Stimulated activated CD8-positive, alpha-beta memory T cell treated with anti-CD3 and anti-CD28 coated beads, Interleukin-15, amount 100 ng/mL, for 1 hour (primary cell): ENCODE data around the gene MARK3.
"Not testable (repeated sequence)": the region's sequence is repeated elsewhere in the genome, so short reads cannot be mapped to it uniquely, and the experiment has no call there.

Experiments used
- DNase-seq: peaks from one replicate; pipeline ENCODE4 v3.0.0-alpha.2; 2020; ENCODE audit warnings: low read depth

The MARK3 gene

GRCh38 chr14:103489621-103490020, 104.4 kb downstream of the MARK3 start:
- DNase-seq: no peak

GRCh38 chr14:103491691-103492090, 106.5 kb downstream of the MARK3 start:
- no peak for DNase-seq

GRCh38 chr14:103492156-103492925, 107.1 kb downstream of the MARK3 start:
- DNase-seq: no peak

GRCh38 chr14:103495854-103496253, 110.6 kb downstream of the MARK3 start:
- DNase-seq: no peak

GRCh38 chr14:103496776-103497175, 111.6 kb downstream of the MARK3 start:
- DNase-seq: no peak

- no peak for DNase-seq
These were observed 114.5 kb downstream of the MARK3 start for GRCh38 chr14:103499709-103500108.

GRCh38 chr14:103500148-103500990, 115.2 kb downstream of the MARK3 start:
- DNase-seq: peak; percentile 65

GRCh38 chr14:103501041-103501870, 116.0 kb downstream of the MARK3 start:
- DNase-seq: no peak

GRCh38 chr14:103501921-103502669, 116.9 kb downstream of the MARK3 start:
- no peak for DNase-seq

- DNase-seq: no peak
These were observed 117.7 kb downstream of the MARK3 start for GRCh38 chr14:103502877-103503276.

GRCh38 chr14:103503296-103503695, 118.1 kb downstream of the MARK3 start:
- DNase-seq: no peak

GRCh38 chr14:103504991-103505565, 119.9 kb downstream of the MARK3 start:
- DNase-seq: no peak

GRCh38 chr14:103507751-103508150, 122.5 kb downstream of the MARK3 start:
- no peak for DNase-seq

- DNase-seq: no peak
These were observed 123.5 kb downstream of the MARK3 start for GRCh38 chr14:103508521-103509329.

- DNase-seq: no peak
These were observed 124.9 kb downstream of the MARK3 start for GRCh38 chr14:103509864-103510723.

- DNase-seq: no peak
These were observed 125.8 kb downstream of the MARK3 start for GRCh38 chr14:103510724-103511693.

- DNase-seq: not testable (repeated sequence)
These were observed 127.0 kb downstream of the MARK3 start for GRCh38 chr14:103512180-103512579.
